Mammary epithelial cell (primary cell): Measurements from ENCODE around the gene NECTIN2.

Experiments
- CTCF ChIP-seq, 2 donors: IDR thresholded peaks in 1 of 2; conservative IDR thresholded peaks in 1 of 2; 2 replicates each; pipeline ENCODE4 v1.5.1; 2011 to 2012; ENCODE audit warnings: inconsistent platforms in 2 of 2, low read length in 2 of 2, mild to moderate bottlenecking in 2 of 2, control low read depth in 1 of 2, low read depth in 1 of 2; ENCODE audit not compliant: insufficient read depth in 1 of 2; ENCODE audit errors: extremely low read depth in 1 of 2
- EZH2 ChIP-seq: IDR thresholded peaks from 2 replicates; pipeline ENCODE4 v1.6.1; 2012; ENCODE audit warnings: low read length, inconsistent platforms, borderline replicate concordance

DNA sequence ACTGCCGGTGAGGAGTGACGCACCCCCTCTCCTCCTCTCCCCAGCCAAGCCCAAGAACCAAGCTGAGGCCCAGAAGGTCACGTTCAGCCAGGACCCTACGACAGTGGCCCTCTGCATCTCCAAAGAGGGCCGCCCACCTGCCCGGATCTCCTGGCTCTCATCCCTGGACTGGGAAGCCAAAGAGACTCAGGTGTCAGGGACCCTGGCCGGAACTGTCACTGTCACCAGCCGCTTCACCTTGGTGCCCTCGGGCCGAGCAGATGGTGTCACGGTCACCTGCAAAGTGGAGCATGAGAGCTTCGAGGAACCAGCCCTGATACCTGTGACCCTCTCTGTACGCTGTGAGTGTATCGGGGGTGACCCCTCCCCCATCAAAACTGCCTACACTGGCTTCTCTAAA lies 25.7 kb downstream of the NECTIN2 start:
- TF ChIP-seq CTCF (conservative IDR thresholded peaks at IDR 0.05 in 1 of 2, IDR thresholded peaks at IDR 0.05 in 1 of 2; ENCODE audit: extremely low read depth in 1 of 2, insufficient read depth in 1 of 2, low read depth in 1 of 2, low read length in 2 of 2): no peak
- TF ChIP-seq EZH2: no peak
